B cell (primary cell): ENCODE measurements around the gene MRPL17. TPM values are rescaled to one million over a fixed set of nuclear protein-coding genes. Genes with fewer than 3 reads are reported as not detected.

Experiments used
- ATAC-seq: fragments of 200-7000 bp; cut with Tn5 transposase; one replicate; pipeline ENCODE4 v1.10.0; 2021; ENCODE audit warnings: low read depth, mild to moderate bottlenecking, moderate number of reproducible peaks, moderate library complexity
- CTCF ChIA-PET: fragments of 350-600 bp; sonication (Branson Sonifier 250); formaldehyde crosslinking; loops from one replicate; lab custom pipeline; 2021; ENCODE audit warnings: antibody characterized with exemption, inconsistent platforms; lab: Charles Lee
- POLR2A ChIA-PET: fragments of 350-600 bp; sonication (Branson Sonifier 250); formaldehyde crosslinking; loops from one replicate; lab custom pipeline; 2021; ENCODE audit warnings: antibody characterized with exemption; lab: Charles Lee
- DNase-seq: peaks from one replicate; pipeline ENCODE4 v3.0.0; 2013
- H2AFZ ChIP-seq: 2 replicates; pipeline ENCODE4 v1.6.1; 2012; ENCODE audit warnings: mild to moderate bottlenecking, low read depth, low read length; ENCODE audit not compliant: insufficient read depth, poor library complexity, severe bottlenecking
- H3K27ac ChIP-seq, 2 donors: 1 replicate in 1 of 2; 2 replicates in 1 of 2; pipeline ENCODE4 v1.5.1; 2012 to 2013; ENCODE audit warnings: low read length in 2 of 2, mild to moderate bottlenecking in 2 of 2, moderate library complexity in 1 of 2
- H3K27me3 ChIP-seq, 4 experiments: fragments of 200-600 bp in 1 of 4; sonication (generic) in 1 of 4; replicated peaks in 1 of 4; 1 replicate in 2 of 4; 2 replicates in 2 of 4; pipeline versions ENCODE4 v1.6.1 to v1.7.0; 2013 to 2016; ENCODE audit warnings: low read length in 3 of 4, mild to moderate bottlenecking in 2 of 4, mixed read lengths in 1 of 4, moderate library complexity in 1 of 4; ENCODE audit not compliant: insufficient read depth in 4 of 4, control insufficient read depth in 3 of 4; ENCODE audit errors: control extremely low read depth in 1 of 4
- H3K36me3 ChIP-seq, 2 experiments: replicated peaks in 1 of 2; 1 replicate in 1 of 2; 2 replicates in 1 of 2; pipeline versions ENCODE4 v1.6.1 to v1.7.1; 2013; ENCODE audit warnings: low read length in 1 of 2; ENCODE audit not compliant: insufficient read depth in 2 of 2, control insufficient read depth in 1 of 2; ENCODE audit errors: control extremely low read depth in 1 of 2, extremely low read depth in 1 of 2
- H3K4me1 ChIP-seq, 2 donors: fragments of 200-600 bp in 1 of 2; sonication (generic) in 1 of 2; 1 replicate in 1 of 2; 2 replicates in 1 of 2; pipeline versions ENCODE4 v1.5.1 to v1.6.1; 2013 to 2017; ENCODE audit warnings: low read length in 2 of 2; ENCODE audit not compliant: control insufficient read depth in 2 of 2, insufficient read depth in 2 of 2
- H3K4me2 ChIP-seq: replicated peaks from 2 replicates; pipeline ENCODE3; 2012; ENCODE audit warnings: mild to moderate bottlenecking, low read depth, low read length; ENCODE audit not compliant: poor library complexity, severe bottlenecking
- H3K4me3 ChIP-seq, 5 experiments: fragments of 200-600 bp in 1 of 5; sonication (generic) in 1 of 5; 1 replicate in 3 of 5; 2 replicates in 2 of 5; pipeline versions ENCODE4 v1.5.1 to v1.7.0; 2011 to 2016; ENCODE audit warnings: low read length in 4 of 5, mild to moderate bottlenecking in 4 of 5, low read depth in 2 of 5, control low read depth in 1 of 5, moderate library complexity in 1 of 5; ENCODE audit not compliant: insufficient read depth in 1 of 5; ENCODE audit errors: control extremely low read depth in 1 of 5, extremely low read depth in 1 of 5
- H3K79me2 ChIP-seq: fragments of 200-600 bp; sonication (generic); one replicate; pipeline ENCODE4 v1.6.0; 2016; ENCODE audit warnings: low read length; ENCODE audit not compliant: control insufficient read depth, insufficient read depth
- H3K9ac ChIP-seq: fragments of 200-600 bp; sonication (generic); 2 replicates; pipeline ENCODE4 v1.6.1; 2017; ENCODE audit warnings: mild to moderate bottlenecking, low read length, moderate library complexity
- H3K9me3 ChIP-seq, 3 donors: one replicate each; pipeline versions ENCODE4 v1.6.1 to v1.7.1; 2013; ENCODE audit warnings: low read length in 2 of 3; ENCODE audit not compliant: control insufficient read depth in 2 of 3, insufficient read depth in 1 of 3; ENCODE audit errors: control extremely low read depth in 1 of 3
- H4K20me1 ChIP-seq: 2 replicates; pipeline ENCODE4 v1.6.0; 2012; ENCODE audit warnings: mild to moderate bottlenecking, low read length; ENCODE audit not compliant: insufficient read depth, control insufficient read depth, poor library complexity, severe bottlenecking
- H3K27ac Mint-ChIP-seq: one replicate; pipeline ENCODE4 v1.8.0; 2021; ENCODE audit warnings: mixed read lengths
- H3K27me3 Mint-ChIP-seq: one replicate; pipeline ENCODE4 v1.8.0; 2021; ENCODE audit warnings: mixed read lengths
- H3K4me1 Mint-ChIP-seq: one replicate; pipeline ENCODE4 v1.8.0; 2021; ENCODE audit warnings: mixed read lengths
- H3K4me3 Mint-ChIP-seq: one replicate; pipeline ENCODE4 v1.8.0; 2021; ENCODE audit warnings: mixed read lengths
- H3K9me3 Mint-ChIP-seq: one replicate; pipeline ENCODE4 v1.8.0; 2022; ENCODE audit warnings: mixed read lengths; ENCODE audit not compliant: insufficient read depth
- EZH2 ChIP-seq: IDR thresholded peaks from 2 replicates; pipeline ENCODE4 v1.6.1; 2012; ENCODE audit warnings: borderline replicate concordance, low read depth, mild to moderate bottlenecking, moderate library complexity, low read length; ENCODE audit not compliant: insufficient read depth, poor library complexity, severe bottlenecking
- WGBS: methylation state at CpG from one replicate; pipeline ENCODE4 v1.1.5; 2013; ENCODE audit warnings: missing lambda C conversion rate; ENCODE audit not compliant: insufficient coverage; 5-methylcytosine and 5-hydroxymethylcytosine counted together
- intact Hi-C: fragments of 100-400 bp; cut with micrococcal nuclease; formaldehyde crosslinking; loops from one replicate; pipeline ENCODE4 v1.10.0; 2022
- polyA plus RNA-seq: library from polyadenylated mRNA; depleted of rRNA; stranded (reverse); fragments of >200 nt; gene quantifications from 2 replicates; pipeline ENCODE4 v1.2.3, GENCODE V29; 2012
- total RNA-seq, 2 donors: library from RNA; stranded (reverse); fragments of 120-200 nt in 1 of 2; gene quantifications; 1 replicate in 1 of 2; 2 replicates in 1 of 2; pipeline versions ENCODE4 v1.2.3 to v1.2.4, GENCODE V29; 2013 to 2022
- TF ChIP-seq, protein P1 (sequence below): fragments of 200-600 bp; IDR thresholded peaks from one replicate; pipeline ENCODE4 v1.8.0; 2022; ENCODE audit warnings: antibody characterized with exemption, mild to moderate bottlenecking

MRPL17 gene
- total and polyA plus RNA-seq, 2 donors (not counting 1 experiment from before 2014, with no cell fraction given), result 9.9 to 18.2 TPM

DNA sequence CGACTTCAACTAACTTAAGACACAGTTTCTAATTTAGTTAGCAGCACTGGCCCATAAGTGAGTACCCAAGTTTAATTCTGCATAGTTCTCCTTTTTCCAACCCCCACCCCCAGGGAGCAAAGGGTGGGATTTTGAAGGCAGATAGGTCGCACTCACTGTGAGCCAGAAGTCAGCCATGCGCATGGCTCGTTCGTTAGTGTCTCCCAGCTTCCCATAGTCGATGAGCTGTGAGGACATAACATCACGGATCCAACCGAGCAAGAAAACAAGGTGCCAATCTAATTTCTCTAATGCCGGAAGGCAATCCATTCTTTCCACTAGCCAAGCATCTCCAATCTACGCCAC lies 577 bp downstream of the MRPL17 start:
- no peak for DNase-seq

DNA sequence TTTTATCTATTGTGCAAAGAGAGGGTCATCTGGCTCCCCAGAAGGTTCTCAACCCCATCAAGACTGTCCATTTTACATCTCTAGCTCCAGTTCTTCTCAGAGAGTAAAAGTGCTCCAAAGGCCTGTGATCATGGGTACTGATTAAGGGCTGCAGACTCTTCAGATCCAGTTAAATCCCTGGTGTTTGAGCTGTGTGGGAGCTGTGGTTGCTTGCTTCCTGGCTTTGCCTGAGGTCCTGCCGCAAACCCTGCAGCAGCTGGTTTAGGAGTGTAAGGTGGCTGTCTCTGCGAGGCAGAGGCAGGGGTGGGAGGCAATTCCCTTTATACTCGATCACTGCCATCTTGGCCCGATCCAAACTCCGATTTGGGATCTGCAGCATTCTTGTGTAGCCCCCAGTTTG lies 1.2 kb downstream of the MRPL17 start:
- H3K27me3 ChIP-seq, result no peaks in the 10 kb centered on the region
- peak overlapping the region; percentile 99 for H3K27ac Mint-ChIP-seq
- H3K27me3 Mint-ChIP-seq, result no peaks in the 10 kb centered on the region
- peaks cover 12% of the 10 kb centered on the region for H3K79me2 ChIP-seq
- POLR2A ChIA-PET, result interaction anchor here (0.5 to 1.9 kb wide), 2 partner anchors 15 to 70 kb away, joined by 5 to 19 read pairs; partner anchors contain the start of gene TAF10
- peaks cover 12% of the 10 kb centered on the region in 2 donors for H3K4me1 ChIP-seq
- H3K36me3 ChIP-seq, result peaks cover 0 to 8% of the 10 kb centered on the region in 2 experiments
- H3K4me3 ChIP-seq, result peak overlapping the region in 3 of 5 experiments; percentile 80 to 91 (median 84)
- peak overlapping the region; percentile 89 for H3K4me2 ChIP-seq
- CTCF ChIA-PET, result interaction anchor here (0.8 to 2.0 kb wide), 6 partner anchors 10 to 303 kb away, joined by 3 to 6 read pairs (median 5); no protein-coding TSS in a partner anchor
- H3K4me1 Mint-ChIP-seq, result peaks cover 25% of the 10 kb centered on the region
- WGBS, result 16% methylated on average over 2 of the region's 5 CpGs
- peak overlapping the region; percentile 94 for H2AFZ ChIP-seq
- H3K4me3 Mint-ChIP-seq, result peak overlapping the region; percentile 99
- intact Hi-C loops, result loop anchor here (2.0 to 5.0 kb wide), 2 partner anchors 35 to 447 kb away; partner anchors contain the start of gene FHIP1B
- peak overlapping the region; percentile 84 for H3K9ac ChIP-seq
- no peak for ATAC-seq
- H3K9me3 ChIP-seq, result no peaks in the 10 kb centered on the region
- H3K9me3 Mint-ChIP-seq, result no peaks in the 10 kb centered on the region
- H4K20me1 ChIP-seq, result no peaks in the 10 kb centered on the region
- TF ChIP-seq, protein P1, sequence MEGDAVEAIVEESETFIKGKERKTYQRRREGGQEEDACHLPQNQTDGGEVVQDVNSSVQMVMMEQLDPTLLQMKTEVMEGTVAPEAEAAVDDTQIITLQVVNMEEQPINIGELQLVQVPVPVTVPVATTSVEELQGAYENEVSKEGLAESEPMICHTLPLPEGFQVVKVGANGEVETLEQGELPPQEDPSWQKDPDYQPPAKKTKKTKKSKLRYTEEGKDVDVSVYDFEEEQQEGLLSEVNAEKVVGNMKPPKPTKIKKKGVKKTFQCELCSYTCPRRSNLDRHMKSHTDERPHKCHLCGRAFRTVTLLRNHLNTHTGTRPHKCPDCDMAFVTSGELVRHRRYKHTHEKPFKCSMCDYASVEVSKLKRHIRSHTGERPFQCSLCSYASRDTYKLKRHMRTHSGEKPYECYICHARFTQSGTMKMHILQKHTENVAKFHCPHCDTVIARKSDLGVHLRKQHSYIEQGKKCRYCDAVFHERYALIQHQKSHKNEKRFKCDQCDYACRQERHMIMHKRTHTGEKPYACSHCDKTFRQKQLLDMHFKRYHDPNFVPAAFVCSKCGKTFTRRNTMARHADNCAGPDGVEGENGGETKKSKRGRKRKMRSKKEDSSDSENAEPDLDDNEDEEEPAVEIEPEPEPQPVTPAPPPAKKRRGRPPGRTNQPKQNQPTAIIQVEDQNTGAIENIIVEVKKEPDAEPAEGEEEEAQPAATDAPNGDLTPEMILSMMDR, result no peak
- no peak for TF ChIP-seq EZH2
- DNase-seq, result no peak
- H3K27ac ChIP-seq, result peak overlapping the region in 1 of 2 donors; percentile 91

More for the DNA sequence above, 577 bp downstream of the MRPL17 start:
- peak overlapping the region; percentile 94 for H2AFZ ChIP-seq
- peaks cover 12% of the 10 kb centered on the region for H3K79me2 ChIP-seq
- peak overlapping the region; percentile 89 for H3K4me2 ChIP-seq
- H4K20me1 ChIP-seq, result no peaks in the 10 kb centered on the region
- Mint-ChIP-seq H3K27me3 (no peaks in the 10 kb centered on the region), H3K9me3 (no peaks in the 10 kb centered on the region), H3K4me3 (peak overlapping the region; percentile 99), H3K4me1 (peaks cover 25% of the 10 kb centered on the region), H3K27ac (peak overlapping the region; percentile 99)
- H3K9ac ChIP-seq, result peak overlapping the region; percentile 84
- peak overlapping the region; percentile 80 to 91 (median 84) for H3K4me3 ChIP-seq
- H3K4me1 ChIP-seq, result peaks cover 12% of the 10 kb centered on the region in 2 donors
- 0% methylated on average over 7 of the region's 10 CpGs for WGBS
- peak overlapping the region; percentile 31 to 91 for H3K27ac ChIP-seq
- POLR2A ChIA-PET, result interaction anchor here (1.0 to 1.9 kb wide), 5 partner anchors 64 to 292 kb away, joined by 3 to 19 read pairs (median 4); partner anchors contain the start of genes SMPD1, TAF10 and TPP1
- peaks cover 0 to 8% of the 10 kb centered on the region in 2 experiments for H3K36me3 ChIP-seq
- H3K9me3 ChIP-seq, result no peaks in the 10 kb centered on the region
- H3K27me3 ChIP-seq, result no peaks in the 10 kb centered on the region
- TF ChIP-seq EZH2, result no peak
- TF ChIP-seq, protein P1, result no peak
- intact Hi-C loops, result loop anchor here (2.0 to 5.0 kb wide), 2 partner anchors 35 to 448 kb away; partner anchors contain the start of gene FHIP1B
- ATAC-seq, result no peak
- CTCF ChIA-PET, result interaction anchor here (0.9 to 2.5 kb wide), 17 partner anchors 8 to 304 kb away, joined by 3 to 52 read pairs (median 5); partner anchors contain the start of genes ARFIP2, ILK, RRP8 and TAF10
